Activated T-helper 1 cell treated with anti-CD3 and anti-CD28 coated beads, Interleukin-12 subunit alpha, Interleukin-12 subunit beta, Interleukin-2, Interleukin-4 antibody, amounts not matched to agents 30 ng/mL and 10 ng/mL and 1 ng/mL, durations not matched to agents 14 hours and 24 hours and 36 hours (primary cell): Measurements from ENCODE around the gene CCDC88C. TPM values are rescaled to one million over a fixed set of nuclear protein-coding genes. Genes with fewer than 3 reads are reported as not detected.
A peak's percentile ranks its signal among the peaks of the same experiment; 100 is the strongest.

Experiments used
- DNase-seq: peaks from one replicate; pipeline ENCODE4 v3.0.0; 2021; ENCODE audit warnings: low spot score
- H3K27ac Mint-ChIP-seq: one replicate; pipeline ENCODE4 v1.8.0; 2021; ENCODE audit warnings: mild to moderate bottlenecking, mixed read lengths
- H3K27me3 Mint-ChIP-seq: one replicate; pipeline ENCODE4 v1.8.0; 2022; ENCODE audit warnings: mild to moderate bottlenecking, moderate library complexity, mixed read lengths; ENCODE audit not compliant: insufficient read depth
- H3K36me3 Mint-ChIP-seq: one replicate; pipeline ENCODE4 v1.8.0; 2021; ENCODE audit warnings: low read depth, mixed read lengths
- H3K4me1 Mint-ChIP-seq: one replicate; pipeline ENCODE4 v1.8.0; 2021; ENCODE audit warnings: low read depth, mixed read lengths
- H3K4me3 Mint-ChIP-seq: one replicate; pipeline ENCODE4 v1.8.0; 2021; ENCODE audit warnings: mild to moderate bottlenecking, moderate library complexity, mixed read lengths
- H3K9me3 Mint-ChIP-seq: one replicate; pipeline ENCODE4 v1.8.0; 2021; ENCODE audit warnings: mixed read lengths
- intact Hi-C: fragments of 100-400 bp; cut with micrococcal nuclease; formaldehyde crosslinking; loops from one replicate; pipeline ENCODE4 v1.15.1; 2024
- total RNA-seq: library from RNA; stranded (reverse); gene quantifications from 2 replicates; pipeline ENCODE4 v1.2.3, GENCODE V29; 2022

CCDC88C gene
- total RNA-seq, 1 donor from 2014 or later = 85.9 TPM

- no peaks in the 10 kb centered on the region for H3K9me3 Mint-ChIP-seq
- H3K27me3 Mint-ChIP-seq = no peaks in the 10 kb centered on the region
- H3K27ac Mint-ChIP-seq = peak overlapping the region; percentile 98
- H3K36me3 Mint-ChIP-seq = peaks cover 67% of the 10 kb centered on the region
- DNase-seq = no peak
- H3K4me1 Mint-ChIP-seq = peaks cover 69% of the 10 kb centered on the region
- intact Hi-C loops = loop anchor here (1.0 to 5.0 kb wide), 10 partner anchors 13 to 544 kb away; partner anchors contain the start of gene RPS6KA5
- H3K4me3 Mint-ChIP-seq = peak overlapping the region; percentile 63
These were observed 115.2 kb downstream of the CCDC88C start for GRCh38 chr14:91302391-91302790.

- Mint-ChIP-seq H3K27ac (peak overlapping the region; percentile 98), H3K27me3 (no peaks in the 10 kb centered on the region), H3K9me3 (no peaks in the 10 kb centered on the region), H3K4me1 (peaks cover 61% of the 10 kb centered on the region), H3K36me3 (peaks cover 63% of the 10 kb centered on the region), H3K4me3 (no peak overlapping the region)
- no peak for DNase-seq
- intact Hi-C loops = loop anchor here (5.0 kb wide), 2 partner anchors 239 to 334 kb away; partner anchors contain the start of gene RPS6KA5
These were observed 116.7 kb downstream of the CCDC88C start for GRCh38 chr14:91300957-91301356.

GRCh38 chr14:91300283-91300895 is 117.2 kb downstream of the CCDC88C start:
- Mint-ChIP-seq H3K4me1 (peaks cover 55% of the 10 kb centered on the region), H3K4me3 (no peak overlapping the region), H3K9me3 (no peaks in the 10 kb centered on the region), H3K27ac (peak overlapping the region; percentile 62), H3K36me3 (peaks cover 63% of the 10 kb centered on the region), H3K27me3 (no peaks in the 10 kb centered on the region)
- intact Hi-C loops = loop anchor here (5.0 kb wide), 2 partner anchors 238 to 333 kb away; partner anchors contain the start of gene RPS6KA5
- no peak for DNase-seq

GRCh38 chr14:91299121-91300115 is 118.2 kb downstream of the CCDC88C start:
- Mint-ChIP-seq H3K4me3 (no peak overlapping the region), H3K9me3 (no peaks in the 10 kb centered on the region), H3K27ac (peak overlapping the region; percentile 62), H3K27me3 (no peaks in the 10 kb centered on the region), H3K4me1 (peaks cover 46% of the 10 kb centered on the region), H3K36me3 (peaks cover 57% of the 10 kb centered on the region)
- intact Hi-C loops = loop anchor here (5.0 kb wide), 2 partner anchors 237 to 332 kb away; partner anchors contain the start of gene RPS6KA5
- DNase-seq = no peak

GRCh38 chr14:91298576-91298975 is 119.0 kb downstream of the CCDC88C start:
- H3K4me3 Mint-ChIP-seq = no peak overlapping the region
- H3K4me1 Mint-ChIP-seq = peaks cover 39% of the 10 kb centered on the region
- peak overlapping the region; percentile 4 for H3K27ac Mint-ChIP-seq
- DNase-seq = no peak
- no peaks in the 10 kb centered on the region for H3K9me3 Mint-ChIP-seq
- H3K36me3 Mint-ChIP-seq = peaks cover 65% of the 10 kb centered on the region
- no peaks in the 10 kb centered on the region for H3K27me3 Mint-ChIP-seq
- intact Hi-C loops = no loop called here

GRCh38 chr14:91297081-91297711 is 120.4 kb downstream of the CCDC88C start:
- H3K4me3 Mint-ChIP-seq = no peak overlapping the region
- H3K4me1 Mint-ChIP-seq = peaks cover 26% of the 10 kb centered on the region
- intact Hi-C loops = no loop called here
- peaks cover 72% of the 10 kb centered on the region for H3K36me3 Mint-ChIP-seq
- no peak for DNase-seq
- H3K27me3 Mint-ChIP-seq = no peaks in the 10 kb centered on the region
- H3K27ac Mint-ChIP-seq = no peak overlapping the region
- H3K9me3 Mint-ChIP-seq = no peaks in the 10 kb centered on the region

- intact Hi-C loops = no loop called here
- Mint-ChIP-seq H3K4me3 (no peak overlapping the region), H3K36me3 (peaks cover 66% of the 10 kb centered on the region), H3K27ac (peak overlapping the region; percentile 76), H3K4me1 (peaks cover 17% of the 10 kb centered on the region), H3K27me3 (no peaks in the 10 kb centered on the region), H3K9me3 (no peaks in the 10 kb centered on the region)
- no peak for DNase-seq
These were observed 121.5 kb downstream of the CCDC88C start for GRCh38 chr14:91295851-91296796.

- DNase-seq = no peak
- H3K4me3 Mint-ChIP-seq = no peak overlapping the region
- no peaks in the 10 kb centered on the region for H3K27me3 Mint-ChIP-seq
- peaks cover 9% of the 10 kb centered on the region for H3K4me1 Mint-ChIP-seq
- peaks cover 63% of the 10 kb centered on the region for H3K36me3 Mint-ChIP-seq
- no peaks in the 10 kb centered on the region for H3K9me3 Mint-ChIP-seq
- intact Hi-C loops = no loop called here
- H3K27ac Mint-ChIP-seq = no peak overlapping the region
These were observed 122.3 kb downstream of the CCDC88C start for GRCh38 chr14:91295276-91295845.

- Mint-ChIP-seq H3K4me1 (peaks cover 6% of the 10 kb centered on the region), H3K4me3 (no peak overlapping the region), H3K27me3 (no peaks in the 10 kb centered on the region), H3K9me3 (no peaks in the 10 kb centered on the region), H3K27ac (peak overlapping the region; percentile 40), H3K36me3 (peaks cover 63% of the 10 kb centered on the region)
- DNase-seq = no peak
- intact Hi-C loops = no loop called here
These were observed 123.5 kb downstream of the CCDC88C start for GRCh38 chr14:91294153-91294552.

GRCh38 chr14:91293281-91293680 is 124.3 kb downstream of the CCDC88C start:
- no peaks in the 10 kb centered on the region for H3K27me3 Mint-ChIP-seq
- no peak overlapping the region for H3K4me3 Mint-ChIP-seq
- no peaks in the 10 kb centered on the region for H3K9me3 Mint-ChIP-seq
- intact Hi-C loops = no loop called here
- no peak for DNase-seq
- H3K27ac Mint-ChIP-seq = peak overlapping the region; percentile 11
- peaks cover 60% of the 10 kb centered on the region for H3K36me3 Mint-ChIP-seq
- H3K4me1 Mint-ChIP-seq = no peaks in the 10 kb centered on the region

GRCh38 chr14:91292491-91292890 is 125.1 kb downstream of the CCDC88C start:
- Mint-ChIP-seq H3K36me3 (peaks cover 60% of the 10 kb centered on the region), H3K9me3 (no peaks in the 10 kb centered on the region), H3K4me1 (no peaks in the 10 kb centered on the region), H3K27ac (peak overlapping the region; percentile 44), H3K4me3 (no peak overlapping the region), H3K27me3 (no peaks in the 10 kb centered on the region)
- DNase-seq = no peak
- intact Hi-C loops = no loop called here
